GM21825 (cell line): Measurements from ENCODE around the gene DLST.

Experiments used
- ATAC-seq: cut with Tn5 transposase; IDR thresholded peaks from one replicate; pipeline ENCODE4 v1.9.1; 2021; ENCODE audit warnings: mild to moderate bottlenecking, moderate library complexity; ENCODE audit not compliant: unreplicated experiment

DLST gene

GRCh38 chr14:74951443-74952179, 69.9 kb downstream of the DLST start:
- no peak for ATAC-seq

GRCh38 chr14:74952180-74952665, 70.5 kb downstream of the DLST start:
- ATAC-seq: no peak

- no peak for ATAC-seq
These were observed 71.2 kb downstream of the DLST start for GRCh38 chr14:74952697-74953484.
